HL-60 (cell line): ENCODE measurements around the gene MICOS13.
A peak's percentile ranks its signal among the peaks of the same experiment; 100 is the strongest.

ENCODE experiments used
- DNase-seq, 2 experiments: peaks; one replicate each; pipeline ENCODE4 v3.0.0-alpha.2; 2010 to 2020; ENCODE audit warnings: low read depth in 1 of 2, low spot score in 1 of 2
- H3K27ac ChIP-seq: fragments of 250-450 bp; sonication (Bioruptor Pico); replicated peaks from 2 replicates; pipeline ENCODE4 v1.5.1; 2020; ENCODE audit warnings: mild to moderate bottlenecking, moderate library complexity
- H3K27me3 ChIP-seq: fragments of 250-450 bp; sonication (Bioruptor Pico); 2 replicates; pipeline ENCODE4 v1.5.1; 2021; ENCODE audit warnings: mild to moderate bottlenecking, moderate library complexity; ENCODE audit not compliant: insufficient read depth, poor library complexity, severe bottlenecking
- H3K4me3 ChIP-seq: replicated peaks from 2 replicates; pipeline ENCODE4 v1.5.1; 2011; ENCODE audit warnings: mild to moderate bottlenecking, control low read depth, low read length; ENCODE audit not compliant: insufficient read depth
- CTCF ChIP-seq: IDR thresholded peaks from one replicate; pipeline ENCODE4 v1.5.1; 2011; ENCODE audit warnings: low read length, control low read depth, inconsistent platforms; ENCODE audit not compliant: insufficient read depth
- GABPA ChIP-seq: IDR thresholded peaks from 2 replicates; pipeline ENCODE4 v1.6.1; 2012; ENCODE audit warnings: low read depth
- POLR2AphosphoS5 ChIP-seq: IDR thresholded peaks from 2 replicates; pipeline ENCODE4 v1.6.1; 2012; ENCODE audit warnings: low read depth
- REST ChIP-seq: IDR thresholded peaks from 2 replicates; pipeline ENCODE4 v1.6.1; 2012; ENCODE audit warnings: low read depth; ENCODE audit not compliant: insufficient replicate concordance
- SPI1 ChIP-seq: IDR thresholded peaks from 2 replicates; pipeline ENCODE4 v1.6.1; 2012; ENCODE audit warnings: low read depth, mild to moderate bottlenecking, borderline replicate concordance

MICOS13 gene

GRCh38 chr19:5680084-5680436 lies 256 bp downstream of the MICOS13 start:
- no peak for TF ChIP-seq SPI1
- no peak for TF ChIP-seq REST
- TF ChIP-seq GABPA: no peak
- TF ChIP-seq CTCF: no peak
- TF ChIP-seq POLR2AphosphoS5: no peak
- Histone ChIP-seq H3K27me3 (no peaks in the 10 kb centered on the region), H3K4me3 (peak overlapping the region; percentile 97), H3K27ac (peak overlapping the region; percentile 90)
- peak in 1 of 2 experiments; percentile 61 for DNase-seq

- TF ChIP-seq SPI1: no peak
- no peak for TF ChIP-seq GABPA
- no peak for TF ChIP-seq CTCF
- no peak for TF ChIP-seq POLR2AphosphoS5
- no peak for TF ChIP-seq REST
- H3K27ac ChIP-seq: peak overlapping the region; percentile 90
- peak in 1 of 2 experiments; percentile 42 for DNase-seq
- peak overlapping the region; percentile 97 for H3K4me3 ChIP-seq
- no peaks in the 10 kb centered on the region for H3K27me3 ChIP-seq
Measured at GRCh38 chr19:5679289-5680083, 830 bp downstream of the MICOS13 start.

GRCh38 chr19:5678071-5678718 lies 2.1 kb downstream of the MICOS13 start:
- no peak for DNase-seq
- Histone ChIP-seq H3K4me3 (no peak overlapping the region), H3K27me3 (no peaks in the 10 kb centered on the region), H3K27ac (no peak overlapping the region)
- TF ChIP-seq POLR2AphosphoS5: no peak
- no peak for TF ChIP-seq SPI1
- no peak for TF ChIP-seq CTCF
- TF ChIP-seq REST: no peak
- TF ChIP-seq GABPA: no peak
